K562 (cell line): ENCODE data around the gene GPATCH11. TPM values are rescaled to one million over a fixed set of nuclear protein-coding genes. Genes with fewer than 3 reads are reported as not detected.
A peak's percentile ranks its signal among the peaks of the same experiment; 100 is the strongest.

Experiments
- ASH1L ChIP-seq: fragments of 450-650 bp; IDR thresholded peaks from 2 replicates; pipeline ENCODE4 v1.6.1; 2018; ENCODE audit warnings: borderline replicate concordance, mild to moderate bottlenecking, low read depth; ENCODE audit not compliant: partially characterized antibody
- DIDO1 ChIP-seq: fragments of 450-650 bp; IDR thresholded peaks from 2 replicates; pipeline ENCODE4 v1.6.1; 2016; ENCODE audit warnings: low read depth, missing biosample characterization, missing genetic modification characterization
- DNMT1 ChIP-seq: fragments of 450-650 bp; IDR thresholded peaks from 2 replicates; pipeline ENCODE4 v1.6.1; 2016; ENCODE audit warnings: antibody characterized with exemption, mild to moderate bottlenecking
- FOXA3 ChIP-seq, 2 experiments: fragments of 450-650 bp in 1 of 2; sonication (generic) in 1 of 2; formaldehyde crosslinking; IDR thresholded peaks in 1 of 2; conservative IDR thresholded peaks in 1 of 2; 2 replicates each; pipeline versions ENCODE4 v1.4.0 to v1.8.0; 2020 to 2022; ENCODE audit warnings: mild to moderate bottlenecking in 2 of 2, missing genetic modification reagents in 1 of 2
- MTA2 ChIP-seq: fragments of 450-650 bp; IDR thresholded peaks from 2 replicates; pipeline ENCODE4 v1.6.1; 2016; ENCODE audit warnings: low read depth
- MYC ChIP-seq, 2 experiments: fragments of 250-450 bp in 1 of 2; sonication (Bioruptor Pico) in 1 of 2; IDR thresholded peaks; 2 replicates each; pipeline versions ENCODE4 v1.5.1 to v1.6.1; 2012 to 2021; ENCODE audit warnings: low read depth in 2 of 2, borderline replicate concordance in 1 of 2, improper control_type of control experiment in 1 of 2, low read length in 1 of 2, mild to moderate bottlenecking in 1 of 2, moderate library complexity in 1 of 2
- SETDB1 ChIP-seq: IDR thresholded peaks from one replicate; pipeline ENCODE4 v1.6.1; 2012; ENCODE audit warnings: low read length, control low read depth, inconsistent platforms
- SIX5 ChIP-seq, 2 experiments: IDR thresholded peaks; 2 replicates each; pipeline ENCODE4 v1.6.1; 2011; ENCODE audit warnings: low read length in 2 of 2, borderline replicate concordance in 1 of 2, low read depth in 1 of 2, mild to moderate bottlenecking in 1 of 2, moderate library complexity in 1 of 2; ENCODE audit not compliant: insufficient read depth in 1 of 2
- SREBF2 ChIP-seq: sonication (generic); formaldehyde crosslinking; IDR thresholded peaks from 2 replicates; pipeline ENCODE4 v1.4.0; 2020; ENCODE audit warnings: mild to moderate bottlenecking, missing genetic modification reagents
- STAG1 ChIP-seq: sonication (generic); formaldehyde crosslinking; IDR thresholded peaks from 2 replicates; pipeline ENCODE4 v1.5.0; 2020; ENCODE audit warnings: missing genetic modification reagents, borderline replicate concordance
- TAL1 ChIP-seq: fragments of 450-650 bp; IDR thresholded peaks from 2 replicates; pipeline ENCODE4 v1.6.1; 2016; ENCODE audit warnings: mild to moderate bottlenecking
- ZBTB8A ChIP-seq: fragments of 450-650 bp; IDR thresholded peaks from 2 replicates; pipeline ENCODE4 v1.6.1; 2018; ENCODE audit warnings: mild to moderate bottlenecking, moderate library complexity; ENCODE audit not compliant: partially characterized antibody
- ZNF134 ChIP-seq: fragments of 250-450 bp; sonication (Bioruptor Pico); conservative IDR thresholded peaks from 2 replicates; pipeline ENCODE4 v1.4.0; 2020
- ZNF232 ChIP-seq: sonication (generic); formaldehyde crosslinking; IDR thresholded peaks from 2 replicates; pipeline ENCODE4 v1.8.0; 2022; ENCODE audit warnings: mild to moderate bottlenecking, missing genetic modification reagents
- ZNF318 ChIP-seq, 2 experiments: fragments of 450-650 bp; IDR thresholded peaks; 2 replicates each; pipeline ENCODE4 v1.6.1; 2016; ENCODE audit warnings: mild to moderate bottlenecking in 2 of 2, borderline replicate concordance in 1 of 2, low read depth in 1 of 2, moderate library complexity in 1 of 2
- ZNF347 ChIP-seq: fragments of 450-650 bp; formaldehyde crosslinking; IDR thresholded peaks from 2 replicates; pipeline ENCODE4 v1.4.0; 2020; ENCODE audit warnings: low read depth, mild to moderate bottlenecking, moderate library complexity
- ZNF668 ChIP-seq: fragments of 250-450 bp; sonication (Bioruptor Pico); IDR thresholded peaks from 2 replicates; pipeline ENCODE4 v1.8.0; 2022; ENCODE audit warnings: mild to moderate bottlenecking, inconsistent platforms
- polyA plus RNA-seq, 8 experiments: library from polyadenylated mRNA; depleted of rRNA in 4 of 8; stranded (reverse) in 5 of 8; unstranded in 3 of 8; fragments of >200 nt; fragmentation: Nextera tagmentation in 2 of 8; fragmentation: Illumina TruSeq in 1 of 8; extraction: Ambion mirVana in 2 of 8; extraction: Trizol in 1 of 8; gene quantifications; 2 replicates each; pipeline versions ENCODE4 v1.2.1 to v1.2.3, GENCODE V29; 2011 to 2014; ENCODE audit warnings: inconsistent platforms in 1 of 8, missing spikeins in 1 of 8
- total RNA-seq, 7 experiments: library from RNA; depleted of rRNA in 6 of 7; stranded (reverse); fragments of >200 nt in 6 of 7; fragmentation: Illumina TruSeq in 2 of 7; extraction: Trizol in 2 of 7; gene quantifications; 2 replicates each; pipeline versions ENCODE4 v1.2.1 to v1.2.3, GENCODE V29; 2011 to 2021; ENCODE audit warnings: low replicate concordance in 1 of 7
- TF ChIP-seq, protein P1 (sequence below): IDR thresholded peaks from 3 replicates; pipeline ENCODE4 v1.6.1; 2011; ENCODE audit warnings: borderline replicate concordance, mild to moderate bottlenecking; ENCODE audit not compliant: insufficient read length, insufficient read depth

Gene GPATCH11
- total and polyA plus RNA-seq, 9 of the 15 experiments (the other 6 are each of a cell fraction or from before 2014, with no cell fraction given): 7.9 to 23.9 (median 15.2) TPM

DNA sequence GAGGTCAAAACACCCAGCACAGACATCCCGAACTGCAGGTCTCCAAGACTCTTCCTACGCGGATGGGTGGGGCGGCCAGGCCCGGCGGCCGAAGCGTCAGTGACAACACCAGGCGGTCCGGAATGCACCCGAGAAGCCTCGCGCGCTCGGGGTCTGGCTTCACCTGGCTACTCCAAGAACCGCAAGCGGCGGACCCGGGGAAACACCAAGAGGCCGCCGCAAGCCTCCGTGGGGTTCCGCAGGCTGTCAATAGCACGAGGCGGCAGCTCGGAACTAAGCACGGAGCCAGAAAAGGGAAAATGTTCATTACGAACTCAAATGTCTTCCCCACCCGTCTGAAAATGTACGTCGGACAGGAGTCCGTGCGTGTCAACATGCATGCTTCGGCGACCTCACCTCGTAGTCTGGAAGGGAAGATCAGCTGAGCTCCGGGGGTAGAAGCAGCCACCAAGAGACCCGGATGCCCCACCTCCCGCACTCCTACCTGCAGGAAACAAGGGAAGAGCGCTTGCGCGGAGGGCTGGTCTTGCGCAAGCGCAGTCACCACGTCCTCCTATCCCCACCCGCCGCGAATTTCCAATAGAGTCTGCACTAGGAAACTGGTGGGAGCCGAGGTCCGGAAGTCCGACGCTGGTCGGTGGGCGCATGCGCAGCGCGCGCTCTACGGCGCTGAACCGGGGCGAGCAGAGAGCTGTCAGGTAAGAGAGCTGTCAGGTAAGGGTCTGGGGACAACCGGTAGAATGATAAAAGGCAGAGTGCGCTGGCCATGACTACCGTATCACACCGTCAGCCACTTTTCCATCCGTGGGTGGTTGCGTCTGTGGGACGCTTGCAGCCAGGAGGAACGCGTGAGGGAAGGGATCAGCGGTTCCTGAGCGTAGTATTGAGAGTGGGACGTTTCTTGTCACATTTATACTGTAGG lies at the start of gene GPATCH11, which contains the start of gene HEATR5B (continued):
- TF ChIP-seq SIX5 (IDR thresholded peaks at IDR 0.05; ENCODE audit: borderline replicate concordance in 1 of 2, insufficient read depth in 1 of 2, low read depth in 1 of 2, low read length in 2 of 2) (no peak), TAL1 (no peak), ZBTB8A (no peak), SETDB1 (no peak), MTA2 (no peak), ZNF134 (CRISPR knock-in tag) (no peak), DNMT1 (no peak), FOXA3 (CRISPR knock-in tag; conservative IDR thresholded peaks at IDR 0.05 in 1 of 2, IDR thresholded peaks at IDR 0.05 in 1 of 2) (peak in 1 of 2 experiments; percentile 12; a peak in 1 of 4 replicates), ASH1L (no peak), ZNF668 (no peak), STAG1 (CRISPR knock-in tag) (no peak), ZNF347 (CRISPR knock-in tag) (no peak), ZNF318 (IDR thresholded peaks at IDR 0.05; ENCODE audit: borderline replicate concordance in 1 of 2, low read depth in 1 of 2) (no peak), ZNF232 (no peak), SREBF2 (CRISPR knock-in tag) (no peak), DIDO1 (tag) (no peak; the same call in 1 of the 2 replicates), MYC (IDR thresholded peaks at IDR 0.05; ENCODE audit: low read depth, low read length) (peak; percentile 64; the same call in 1 of the 2 replicates), MYC (CRISPR knock-in tag; IDR thresholded peaks at IDR 0.05; ENCODE audit: borderline replicate concordance, low read depth) (no peak)
- TF ChIP-seq, protein P1, sequence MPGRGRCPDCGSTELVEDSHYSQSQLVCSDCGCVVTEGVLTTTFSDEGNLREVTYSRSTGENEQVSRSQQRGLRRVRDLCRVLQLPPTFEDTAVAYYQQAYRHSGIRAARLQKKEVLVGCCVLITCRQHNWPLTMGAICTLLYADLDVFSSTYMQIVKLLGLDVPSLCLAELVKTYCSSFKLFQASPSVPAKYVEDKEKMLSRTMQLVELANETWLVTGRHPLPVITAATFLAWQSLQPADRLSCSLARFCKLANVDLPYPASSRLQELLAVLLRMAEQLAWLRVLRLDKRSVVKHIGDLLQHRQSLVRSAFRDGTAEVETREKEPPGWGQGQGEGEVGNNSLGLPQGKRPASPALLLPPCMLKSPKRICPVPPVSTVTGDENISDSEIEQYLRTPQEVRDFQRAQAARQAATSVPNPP: no peak
